ENCODE data around the gene ERBB4. TPM values are rescaled to one million over a fixed set of nuclear protein-coding genes. Genes with fewer than 3 reads are reported as not detected.

The ERBB4 gene
- total RNA-seq, 2 donors from 2014 or later: 1.0 to 32.8 TPM

DNA sequence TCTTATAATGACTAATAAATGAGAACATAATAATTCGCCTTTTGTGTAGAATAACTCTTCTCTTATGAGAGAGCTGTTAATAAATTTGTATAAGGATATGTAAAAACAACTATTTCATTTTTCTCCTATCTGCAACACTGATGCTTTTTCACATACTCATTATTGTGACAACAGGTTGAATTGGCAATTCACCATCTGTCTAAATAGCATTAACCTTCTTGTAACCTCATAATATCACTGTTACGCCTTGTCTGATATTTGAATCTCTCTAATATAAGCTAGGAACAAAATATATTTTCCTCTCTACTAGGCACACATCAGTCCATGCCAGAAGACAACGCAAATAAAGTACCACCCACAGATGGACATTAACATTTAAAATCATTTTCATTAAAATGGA, 1043.3 kb downstream of the ERBB4 start:
- no peak for DNase-seq (ENCODE audit: low spot score)
- no peaks in the 10 kb centered on the region for H3K27me3 ChIP-seq (replicated peaks; ENCODE audit: insufficient read depth)
- 82% methylated on average over 3 of the region's 3 CpGs for WGBS
- no peak overlapping the region for H3K4me3 ChIP-seq
- no peaks in the 10 kb centered on the region for H3K4me1 ChIP-seq (replicated peaks)
- no peaks in the 10 kb centered on the region for H3K9me3 ChIP-seq
- TF ChIP-seq POLR2A (IDR thresholded peaks at IDR 0.05) (no peak), CTCF (IDR thresholded peaks at IDR 0.05) (no peak), POLR2AphosphoS5 (IDR thresholded peaks at IDR 0.05) (no peak)
- no peak overlapping the region for H3K27ac ChIP-seq
- intact Hi-C loops (cut with DNase I): no loop called here
- H3K36me3 ChIP-seq: no peaks in the 10 kb centered on the region

- no peak overlapping the region for H3K4me3 ChIP-seq
- H3K9me3 ChIP-seq: no peaks in the 10 kb centered on the region
- no peaks in the 10 kb centered on the region for H3K4me1 ChIP-seq (replicated peaks)
- no peak overlapping the region for H3K27ac ChIP-seq
- no peak for TF ChIP-seq POLR2A (IDR thresholded peaks at IDR 0.05)
- TF ChIP-seq CTCF (IDR thresholded peaks at IDR 0.05): no peak
- no peak for TF ChIP-seq POLR2AphosphoS5 (IDR thresholded peaks at IDR 0.05)
- WGBS: 62% methylated on average over 3 of the region's 3 CpGs
- DNase-seq (ENCODE audit: low spot score): no peak
- intact Hi-C loops (cut with DNase I): no loop called here
- no peaks in the 10 kb centered on the region for H3K27me3 ChIP-seq (replicated peaks; ENCODE audit: insufficient read depth)
- no peaks in the 10 kb centered on the region for H3K36me3 ChIP-seq
These were observed 1044.1 kb downstream of the ERBB4 start for GRCh38 chr2:211494536-211494935.

DNA sequence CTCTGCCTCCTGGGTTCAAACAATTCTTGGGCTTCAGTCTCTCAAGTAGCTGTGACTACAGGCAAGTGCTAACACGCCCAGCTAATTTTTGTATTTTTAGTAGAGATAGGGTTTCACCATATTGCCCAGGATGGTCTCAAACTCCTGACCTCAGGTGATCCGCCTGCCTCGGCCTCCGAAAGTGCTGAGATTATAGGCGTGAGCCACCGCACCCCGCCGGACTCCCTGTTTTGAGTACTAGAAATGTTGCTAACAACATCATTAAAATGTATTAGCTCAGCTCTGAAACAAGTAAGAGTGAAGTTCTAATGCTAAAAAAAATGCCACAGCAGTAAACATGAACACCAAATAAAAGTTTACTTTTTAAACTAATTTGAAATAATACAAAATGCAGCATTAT, 1044.5 kb downstream of the ERBB4 start:
- Histone ChIP-seq H3K27ac (no peak overlapping the region), H3K36me3 (no peaks in the 10 kb centered on the region), H3K27me3 (replicated peaks; ENCODE audit: insufficient read depth) (no peaks in the 10 kb centered on the region), H3K4me3 (no peak overlapping the region), H3K9me3 (no peaks in the 10 kb centered on the region), H3K4me1 (replicated peaks) (no peaks in the 10 kb centered on the region)
- intact Hi-C loops (cut with DNase I): no loop called here
- TF ChIP-seq POLR2A (IDR thresholded peaks at IDR 0.05) (no peak), CTCF (IDR thresholded peaks at IDR 0.05) (no peak), POLR2AphosphoS5 (IDR thresholded peaks at IDR 0.05) (no peak)
- no peak for DNase-seq (ENCODE audit: low spot score)
- 89% methylated on average over 8 of the region's 8 CpGs for WGBS

DNA sequence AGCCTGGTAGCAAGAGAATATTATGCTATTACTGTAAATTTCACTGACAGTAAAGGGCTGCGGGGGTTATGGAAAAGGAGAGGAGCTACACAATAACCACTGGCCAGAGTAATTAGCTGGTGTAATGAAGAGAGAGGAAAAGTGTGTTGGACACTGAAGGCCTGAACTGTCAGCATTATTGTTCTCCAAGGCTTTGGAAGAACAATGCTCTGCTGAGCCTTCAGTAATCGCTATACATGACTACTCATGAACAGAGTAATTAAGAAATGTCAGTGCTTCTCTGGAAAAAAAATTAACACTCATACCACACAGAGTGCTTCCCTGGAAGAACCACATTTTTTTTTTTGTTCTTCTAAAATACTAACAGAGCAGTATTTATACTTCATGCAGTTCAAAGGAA, 1050.9 kb downstream of the ERBB4 start:
- Histone ChIP-seq H3K27me3 (replicated peaks; ENCODE audit: insufficient read depth) (no peaks in the 10 kb centered on the region), H3K9me3 (no peaks in the 10 kb centered on the region), H3K27ac (no peak overlapping the region), H3K36me3 (no peaks in the 10 kb centered on the region), H3K4me1 (replicated peaks) (no peaks in the 10 kb centered on the region), H3K4me3 (no peak overlapping the region)
- 59% methylated on average over 2 of the region's 2 CpGs for WGBS
- DNase-seq (ENCODE audit: low spot score): no peak
- TF ChIP-seq CTCF (IDR thresholded peaks at IDR 0.05): no peak
- no peak for TF ChIP-seq POLR2AphosphoS5 (IDR thresholded peaks at IDR 0.05)
- no peak for TF ChIP-seq POLR2A (IDR thresholded peaks at IDR 0.05)
- intact Hi-C loops (cut with DNase I): no loop called here

DNA sequence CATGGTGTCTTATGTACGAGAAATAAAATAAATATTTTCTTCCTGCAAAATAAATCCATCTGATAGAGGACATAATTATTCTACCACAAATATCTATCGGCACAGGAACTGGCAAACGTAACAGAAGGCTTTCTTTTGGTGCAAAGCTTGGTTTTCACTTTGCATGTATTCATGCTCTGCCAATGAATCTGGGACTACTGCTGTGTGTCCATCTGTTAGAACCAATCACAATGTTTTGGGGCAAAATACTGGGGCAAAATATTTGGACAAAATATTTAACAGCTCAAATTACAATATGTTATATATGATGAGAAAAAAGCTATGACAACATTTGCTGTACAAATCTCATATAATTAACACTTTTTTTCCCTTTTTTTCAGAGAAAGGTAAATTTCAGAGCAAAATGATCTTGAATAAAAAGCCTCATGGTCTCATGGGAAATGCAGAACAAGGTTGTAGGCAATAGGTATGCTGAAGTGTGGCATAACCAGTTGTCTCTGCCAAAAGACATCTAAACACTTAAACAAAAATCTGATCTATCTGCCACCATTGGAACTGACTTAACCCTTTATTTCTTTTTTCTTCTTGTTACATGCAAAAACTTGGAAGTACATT, 1059.0 kb downstream of the ERBB4 start:
- no peak for DNase-seq (ENCODE audit: low spot score)
- Histone ChIP-seq H3K9me3 (no peaks in the 10 kb centered on the region), H3K4me1 (replicated peaks) (no peaks in the 10 kb centered on the region), H3K36me3 (no peaks in the 10 kb centered on the region), H3K27me3 (replicated peaks; ENCODE audit: insufficient read depth) (no peaks in the 10 kb centered on the region), H3K4me3 (no peak overlapping the region), H3K27ac (no peak overlapping the region)
- no peak for TF ChIP-seq POLR2A (IDR thresholded peaks at IDR 0.05)
- no peak for TF ChIP-seq CTCF (IDR thresholded peaks at IDR 0.05)
- no peak for TF ChIP-seq POLR2AphosphoS5 (IDR thresholded peaks at IDR 0.05)
- intact Hi-C loops (cut with DNase I): no loop called here
- 71% methylated on average over 3 of the region's 3 CpGs for WGBS

Measured in prostate gland (tissue), 2 donors.